Mesenchymal stem cell (in vitro differentiated cells and primary cell): Measurements from ENCODE around the gene GOLIM4. TPM values are rescaled to one million over a fixed set of nuclear protein-coding genes. Genes with fewer than 3 reads are reported as not detected.

Experiments
- DNase-seq: peaks from one replicate; pipeline ENCODE4 v3.0.0-alpha.2; 2013
- H2AFZ ChIP-seq: one replicate; pipeline ENCODE4 v1.6.1; 2013; ENCODE audit warnings: low read depth, mild to moderate bottlenecking, control low read depth, inconsistent platforms, low read length, moderate library complexity
- H2AK5ac ChIP-seq: 2 replicates; pipeline ENCODE4 v1.6.1; 2013; ENCODE audit warnings: low read length, moderate library complexity, mild to moderate bottlenecking, inconsistent platforms; ENCODE audit not compliant: severe bottlenecking
- H2BK120ac ChIP-seq: one replicate; pipeline ENCODE4 v1.6.1; 2013; ENCODE audit warnings: low read depth, mild to moderate bottlenecking, inconsistent platforms, low read length, moderate library complexity
- H2BK12ac ChIP-seq, 2 experiments: one replicate each; pipeline ENCODE4 v1.6.1; 2013; ENCODE audit warnings: inconsistent platforms in 2 of 2, low read length in 2 of 2, mild to moderate bottlenecking in 2 of 2, moderate library complexity in 2 of 2, control low read depth in 1 of 2
- H2BK15ac ChIP-seq: one replicate; pipeline ENCODE4 v1.6.1; 2013; ENCODE audit warnings: mild to moderate bottlenecking, low read depth, inconsistent platforms; ENCODE audit not compliant: poor library complexity, severe bottlenecking
- H2BK5ac ChIP-seq: 2 replicates; pipeline ENCODE4 v1.6.1; 2013; ENCODE audit warnings: low read depth, mild to moderate bottlenecking, low read length, control low read depth, inconsistent platforms; ENCODE audit not compliant: poor library complexity, severe bottlenecking
- H3K14ac ChIP-seq, 2 experiments: one replicate each; pipeline ENCODE4 v1.6.1; 2013; ENCODE audit warnings: inconsistent platforms in 2 of 2, low read length in 2 of 2, control low read depth in 1 of 2, mild to moderate bottlenecking in 1 of 2, moderate library complexity in 1 of 2
- H3K18ac ChIP-seq, 2 experiments: one replicate each; pipeline ENCODE4 v1.6.1; 2013; ENCODE audit warnings: inconsistent platforms in 2 of 2, low read length in 2 of 2, control low read depth in 1 of 2, low read depth in 1 of 2, mild to moderate bottlenecking in 1 of 2
- H3K23ac ChIP-seq, 2 experiments: one replicate each; pipeline ENCODE4 v1.6.1; 2013; ENCODE audit warnings: inconsistent platforms in 2 of 2, low read length in 2 of 2, mild to moderate bottlenecking in 2 of 2, moderate library complexity in 2 of 2, control low read depth in 1 of 2
- H3K27ac ChIP-seq: 2 replicates; pipeline ENCODE4 v1.5.1; 2013; ENCODE audit warnings: mild to moderate bottlenecking, moderate library complexity, low read length, control low read depth, inconsistent platforms; ENCODE audit not compliant: poor library complexity, severe bottlenecking
- H3K27me3 ChIP-seq, 2 experiments: 2 replicates each; pipeline versions ENCODE4 v1.6.1 to v1.7.0; 2013; ENCODE audit warnings: low read length in 2 of 2, mild to moderate bottlenecking in 2 of 2, moderate library complexity in 2 of 2, control low read depth in 1 of 2, inconsistent platforms in 1 of 2; ENCODE audit not compliant: control insufficient read depth in 1 of 2, insufficient read depth in 1 of 2
- H3K36me3 ChIP-seq, 2 experiments: 2 replicates each; pipeline versions ENCODE4 v1.6.1 to v1.7.0; 2013; ENCODE audit warnings: low read length in 2 of 2, control low read depth in 1 of 2, inconsistent platforms in 1 of 2, low read depth in 1 of 2, mild to moderate bottlenecking in 1 of 2; ENCODE audit not compliant: insufficient read depth in 2 of 2, control insufficient read depth in 1 of 2
- H3K4ac ChIP-seq, 2 experiments: one replicate each; pipeline ENCODE4 v1.6.1; 2013; ENCODE audit warnings: inconsistent platforms in 2 of 2, low read length in 2 of 2, mild to moderate bottlenecking in 2 of 2, moderate library complexity in 2 of 2, control low read depth in 1 of 2, low read depth in 1 of 2
- H3K4me1 ChIP-seq: 2 replicates; pipeline ENCODE4 v1.6.1; 2013; ENCODE audit warnings: low read depth, low read length, control low read depth; ENCODE audit not compliant: control insufficient read depth, insufficient read depth
- H3K4me2 ChIP-seq: 2 replicates; pipeline ENCODE4 v1.6.1; 2013; ENCODE audit warnings: low read length, mild to moderate bottlenecking, inconsistent platforms; ENCODE audit not compliant: poor library complexity, severe bottlenecking
- H3K4me3 ChIP-seq, 2 experiments: 2 replicates each; pipeline versions ENCODE4 v1.5.1 to v1.7.0; 2013; ENCODE audit warnings: low read length in 2 of 2, mild to moderate bottlenecking in 2 of 2, control low read depth in 1 of 2, low read depth in 1 of 2; ENCODE audit not compliant: insufficient read depth in 1 of 2
- H3K79me1 ChIP-seq: replicated peaks from 2 replicates; pipeline ENCODE4 v1.6.1; 2013; ENCODE audit warnings: mild to moderate bottlenecking, control low read depth, low read length, inconsistent platforms; ENCODE audit not compliant: poor library complexity, severe bottlenecking
- H3K9ac ChIP-seq: 2 replicates; pipeline ENCODE4 v1.7.0; 2013; ENCODE audit warnings: mild to moderate bottlenecking, low read length, moderate library complexity
- H3K9me3 ChIP-seq: 2 replicates; pipeline ENCODE4 v1.7.0; 2013; ENCODE audit warnings: mild to moderate bottlenecking, low read length; ENCODE audit not compliant: control insufficient read depth
- H4K8ac ChIP-seq: one replicate; pipeline ENCODE4 v1.6.1; 2013; ENCODE audit warnings: inconsistent platforms, mild to moderate bottlenecking, low read length, moderate library complexity
- H4K91ac ChIP-seq: one replicate; pipeline ENCODE4 v1.6.1; 2013; ENCODE audit warnings: mild to moderate bottlenecking, low read length, inconsistent platforms
- whole genome bisulfite sequencing: methylation state at CpG from one replicate; pipeline ENCODE4 v1.1.7; 2013; ENCODE audit warnings: mixed read lengths; 5-methylcytosine and 5-hydroxymethylcytosine counted together
- polyA plus RNA-seq, 2 experiments: library from polyadenylated mRNA; stranded (reverse); fragments of 200-250 nt; gene quantifications; one replicate each; pipeline ENCODE4 v1.2.3, GENCODE V29; 2013

Gene GOLIM4, protein sequence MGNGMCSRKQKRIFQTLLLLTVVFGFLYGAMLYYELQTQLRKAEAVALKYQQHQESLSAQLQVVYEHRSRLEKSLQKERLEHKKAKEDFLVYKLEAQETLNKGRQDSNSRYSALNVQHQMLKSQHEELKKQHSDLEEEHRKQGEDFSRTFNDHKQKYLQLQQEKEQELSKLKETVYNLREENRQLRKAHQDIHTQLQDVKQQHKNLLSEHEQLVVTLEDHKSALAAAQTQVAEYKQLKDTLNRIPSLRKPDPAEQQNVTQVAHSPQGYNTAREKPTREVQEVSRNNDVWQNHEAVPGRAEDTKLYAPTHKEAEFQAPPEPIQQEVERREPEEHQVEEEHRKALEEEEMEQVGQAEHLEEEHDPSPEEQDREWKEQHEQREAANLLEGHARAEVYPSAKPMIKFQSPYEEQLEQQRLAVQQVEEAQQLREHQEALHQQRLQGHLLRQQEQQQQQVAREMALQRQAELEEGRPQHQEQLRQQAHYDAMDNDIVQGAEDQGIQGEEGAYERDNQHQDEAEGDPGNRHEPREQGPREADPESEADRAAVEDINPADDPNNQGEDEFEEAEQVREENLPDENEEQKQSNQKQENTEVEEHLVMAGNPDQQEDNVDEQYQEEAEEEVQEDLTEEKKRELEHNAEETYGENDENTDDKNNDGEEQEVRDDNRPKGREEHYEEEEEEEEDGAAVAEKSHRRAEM
- polyA plus RNA-seq (2013, experiment 1 of 2) = 62.8 TPM
- polyA plus RNA-seq (2013, experiment 2 of 2) = 61.7 TPM

DNA sequence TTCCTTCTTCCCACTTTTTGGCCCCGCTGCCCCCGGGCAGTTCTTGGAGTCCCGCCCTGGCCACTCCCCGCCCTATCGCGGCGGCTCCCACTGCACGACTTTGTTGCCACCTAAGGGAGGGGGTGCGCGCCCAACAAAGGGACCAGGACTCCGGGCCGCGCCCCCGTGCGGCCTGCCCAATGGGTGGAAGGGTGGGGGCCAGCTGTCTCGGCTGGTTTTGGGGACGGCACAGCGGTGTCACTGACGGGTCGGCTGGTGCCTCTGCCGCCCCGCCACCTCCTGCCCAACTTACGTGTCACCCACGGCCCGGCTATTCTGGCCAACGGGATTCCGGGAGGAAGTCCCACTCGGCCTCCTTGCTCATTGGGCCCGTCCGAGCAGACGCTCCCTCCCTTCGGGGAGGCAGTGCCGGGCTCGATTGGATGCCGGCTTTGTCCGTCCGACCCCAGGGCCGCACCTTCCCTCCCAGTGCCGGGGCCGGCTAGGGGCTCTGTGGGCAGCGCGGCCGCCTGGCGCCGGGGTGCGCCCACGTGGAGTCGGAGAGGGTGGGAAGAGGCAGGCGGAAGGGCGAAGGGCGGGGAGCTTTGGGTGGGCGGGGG lies at the start of gene GOLIM4:
Gene GOLIM4, minus strand, starts transcription at position 314 of the 599 bp plus-strand sequence. CDS start 639 bp downstream, outside the sequence.
- H3K4me2 ChIP-seq = peak within 1 kb of the TSS; percentile 96
- H3K27ac ChIP-seq = peak within 1 kb of the TSS; percentile 81
- no peaks in the 10 kb centered on the region for H3K27me3 ChIP-seq
- H3K23ac ChIP-seq = peak within 1 kb of the TSS in 1 of 2 experiments; percentile 99
- peak within 1 kb of the TSS; percentile 95 for H4K91ac ChIP-seq
- no peak within 1 kb of the TSS for H2AK5ac ChIP-seq
- peaks cover 2% of the 10 kb centered on the region for H3K79me1 ChIP-seq
- H3K18ac ChIP-seq = peak within 1 kb of the TSS; percentile 90 to 98
- H3K36me3 ChIP-seq = no peaks in the 10 kb centered on the region
- peak within 1 kb of the TSS; percentile 61 for H2BK120ac ChIP-seq
- peak within 1 kb of the TSS; percentile 96 for H4K8ac ChIP-seq
- peak within 1 kb of the TSS; percentile 97 for H2AFZ ChIP-seq
- H2BK5ac ChIP-seq = peak within 1 kb of the TSS; percentile 92
- H3K9me3 ChIP-seq = no peaks in the 10 kb centered on the region
- H3K14ac ChIP-seq = peak within 1 kb of the TSS in 1 of 2 experiments; percentile 95
- peak within 1 kb of the TSS; percentile 73 to 89 for H3K4ac ChIP-seq
- under 1% methylated on average over 47 of the region's 52 CpGs for WGBS
- peak within 1 kb of the TSS in 1 of 2 experiments; percentile 98 for H2BK12ac ChIP-seq
- peak within 1 kb of the TSS; percentile 98 to 99 for H3K4me3 ChIP-seq
- peak within 1 kb of the TSS; percentile 90 for H3K9ac ChIP-seq
- H2BK15ac ChIP-seq = peak within 1 kb of the TSS; percentile 89
- peaks cover 1% of the 10 kb centered on the region for H3K4me1 ChIP-seq
- DNase-seq = peak; percentile 99

DNA sequence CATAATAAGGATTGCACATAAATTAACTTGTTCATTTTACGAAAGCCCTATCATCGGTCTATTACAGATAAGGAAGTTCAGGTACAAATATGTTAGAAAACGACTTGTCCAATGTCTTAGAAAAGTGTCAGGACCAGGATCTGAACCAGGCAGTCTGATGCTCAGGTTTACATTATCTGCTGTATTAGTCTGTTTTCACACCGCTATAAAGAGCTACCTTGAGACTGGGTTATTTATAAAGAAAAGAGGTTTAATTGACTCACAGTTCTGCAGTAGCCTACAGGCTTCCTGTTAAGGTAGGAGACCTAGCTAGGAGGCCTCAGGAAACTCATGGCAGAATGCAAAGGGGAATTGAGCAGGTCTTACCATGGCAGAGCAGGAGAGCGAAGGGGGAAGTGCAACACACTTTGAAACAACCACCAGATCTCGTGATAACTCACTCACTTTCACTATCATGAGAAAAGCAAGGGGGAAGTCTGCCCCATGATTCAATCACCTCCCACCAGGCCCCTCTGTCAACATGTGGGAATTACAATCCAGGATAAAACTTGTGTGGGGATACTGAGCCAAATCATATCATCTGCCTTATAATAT lies 45.8 kb upstream of the GOLIM4 start:
- Histone ChIP-seq H4K8ac (no peak overlapping the region), H2BK15ac (no peak overlapping the region), H2BK12ac (no peak overlapping the region), H3K36me3 (no peaks in the 10 kb centered on the region), H3K23ac (no peak overlapping the region), H2AFZ (no peak overlapping the region), H3K4me2 (no peak overlapping the region), H3K14ac (no peak overlapping the region), H3K4me1 (no peaks in the 10 kb centered on the region), H3K79me1 (no peaks in the 10 kb centered on the region), H2BK5ac (no peak overlapping the region), H3K4ac (no peak overlapping the region), H3K18ac (no peak overlapping the region), H3K27me3 (no peaks in the 10 kb centered on the region), H3K27ac (no peak overlapping the region), H3K4me3 (no peak overlapping the region), H3K9me3 (no peaks in the 10 kb centered on the region), H2AK5ac (no peak overlapping the region), H4K91ac (no peak overlapping the region), H2BK120ac (no peak overlapping the region), H3K9ac (no peak overlapping the region)
- DNase-seq = no peak
- WGBS = 99% methylated on average over 6 of the region's 6 CpGs

DNA sequence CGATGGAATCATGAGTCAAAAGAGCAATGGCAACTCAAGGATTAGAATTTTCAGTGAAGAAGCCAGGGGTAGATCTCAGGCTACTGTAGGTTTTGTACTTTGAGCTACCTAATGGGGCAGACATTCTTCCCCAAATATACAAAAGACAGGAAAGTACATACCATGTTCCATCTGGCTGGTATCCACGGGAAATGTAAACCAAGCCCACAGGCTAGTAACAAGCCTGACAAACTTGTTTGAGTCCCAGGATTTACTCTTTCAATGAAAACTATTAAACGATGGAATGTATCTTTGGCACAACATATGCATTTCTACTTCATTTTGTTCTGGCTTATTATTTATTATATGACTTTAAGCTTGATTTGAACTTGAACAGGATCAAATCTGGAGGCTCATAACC lies 44.2 kb upstream of the GOLIM4 start:
- H3K4me2 ChIP-seq = no peak overlapping the region

More for the DNA sequence above, 44.2 kb upstream of the GOLIM4 start:
- DNase-seq = no peak
- Histone ChIP-seq H2BK15ac (no peak overlapping the region), H4K8ac (no peak overlapping the region), H2BK120ac (no peak overlapping the region), H3K4ac (no peak overlapping the region), H3K36me3 (no peaks in the 10 kb centered on the region), H2BK12ac (no peak overlapping the region), H3K27ac (no peak overlapping the region), H3K79me1 (no peaks in the 10 kb centered on the region), H2BK5ac (no peak overlapping the region), H2AK5ac (no peak overlapping the region), H2AFZ (no peak overlapping the region), H3K4me1 (no peaks in the 10 kb centered on the region), H3K9ac (no peak overlapping the region), H4K91ac (no peak overlapping the region), H3K4me3 (no peak overlapping the region), H3K27me3 (no peaks in the 10 kb centered on the region), H3K14ac (no peak overlapping the region), H3K18ac (no peak overlapping the region), H3K23ac (no peak overlapping the region), H3K9me3 (no peaks in the 10 kb centered on the region)
- WGBS = 100% methylated on average over 1 of the region's 3 CpGs
